ELR (cell line): ENCODE measurements around the gene ARHGAP26.

Experiments used
- DNase-seq: peaks from one replicate; pipeline ENCODE4 v3.0.0-alpha.2; 2015; ENCODE audit warnings: low read depth

Gene ARHGAP26

GRCh38 chr5:143140492-143141203, 370.5 kb downstream of the ARHGAP26 start:
- no peak for DNase-seq

- no peak for DNase-seq
Observed at GRCh38 chr5:143141652-143142051, 371.5 kb downstream of the ARHGAP26 start.

GRCh38 chr5:143142596-143143435, 372.6 kb downstream of the ARHGAP26 start:
- DNase-seq, result no peak

GRCh38 chr5:143143973-143144372, 373.8 kb downstream of the ARHGAP26 start:
- DNase-seq, result peak; percentile 79

- no peak for DNase-seq
Observed at GRCh38 chr5:143145243-143146160, 375.3 kb downstream of the ARHGAP26 start.

GRCh38 chr5:143146161-143146560, 376.0 kb downstream of the ARHGAP26 start:
- DNase-seq, result no peak

- DNase-seq, result no peak
Observed at GRCh38 chr5:143147383-143147782, 377.2 kb downstream of the ARHGAP26 start.

- DNase-seq, result no peak
Observed at GRCh38 chr5:143147902-143148301, 377.7 kb downstream of the ARHGAP26 start.

GRCh38 chr5:143148771-143149170, 378.6 kb downstream of the ARHGAP26 start:
- DNase-seq, result peak; percentile 29

GRCh38 chr5:143149759-143150158, 379.6 kb downstream of the ARHGAP26 start:
- DNase-seq, result no peak

- no peak for DNase-seq
Observed at GRCh38 chr5:143151056-143151700, 381.0 kb downstream of the ARHGAP26 start.

GRCh38 chr5:143152445-143152844, 382.3 kb downstream of the ARHGAP26 start:
- DNase-seq, result no peak

- DNase-seq, result no peak
Observed at GRCh38 chr5:143153332-143154119, 383.3 kb downstream of the ARHGAP26 start.

- DNase-seq, result peak; percentile 74
Observed at GRCh38 chr5:143154510-143155370, 384.6 kb downstream of the ARHGAP26 start.

GRCh38 chr5:143155455-143155854, 385.3 kb downstream of the ARHGAP26 start:
- DNase-seq, result no peak

GRCh38 chr5:143156086-143156485, 385.9 kb downstream of the ARHGAP26 start:
- DNase-seq, result no peak

GRCh38 chr5:143156572-143156971, 386.4 kb downstream of the ARHGAP26 start:
- no peak for DNase-seq

- no peak for DNase-seq
Observed at GRCh38 chr5:143159031-143159430, 388.9 kb downstream of the ARHGAP26 start.

- peak; percentile 64 for DNase-seq
Observed at GRCh38 chr5:143161885-143162540, 391.8 kb downstream of the ARHGAP26 start.
